Common myeloid progenitor, CD34-positive (primary cell): ENCODE data around the gene GTSE1.

Source experiments
- CTCF ChIA-PET: fragments of 350-600 bp; sonication (Branson Sonifier 250); formaldehyde crosslinking; loops from one replicate; lab custom pipeline; 2021; ENCODE audit warnings: antibody characterized with exemption; lab: Charles Lee
- POLR2A ChIA-PET: fragments of 350-600 bp; sonication (Branson Sonifier 250); formaldehyde crosslinking; loops from one replicate; lab custom pipeline; 2021; ENCODE audit warnings: antibody characterized with exemption; lab: Charles Lee
- DNase-seq, 3 donors: peaks; one replicate each; pipeline versions ENCODE4 v3.0.0 to v3.0.0-alpha.2; 2013
- H3K27ac ChIP-seq, 2 experiments: 1 replicate in 1 of 2; 2 replicates in 1 of 2; pipeline ENCODE4 v1.7.0; 2013; ENCODE audit warnings: inconsistent platforms in 2 of 2, low read length in 2 of 2, mild to moderate bottlenecking in 2 of 2, low read depth in 1 of 2, moderate library complexity in 1 of 2; ENCODE audit not compliant: severe bottlenecking in 2 of 2, insufficient read depth in 1 of 2, poor library complexity in 1 of 2
- H3K27me3 ChIP-seq, 5 experiments: replicated peaks in 2 of 5; 1 replicate in 3 of 5; 2 replicates in 2 of 5; pipeline versions ENCODE4 v1.6.1 to v1.7.0; 2013; ENCODE audit warnings: low read length in 4 of 5, mild to moderate bottlenecking in 2 of 5, moderate library complexity in 2 of 5, inconsistent platforms in 1 of 5; ENCODE audit not compliant: insufficient read depth in 5 of 5, control insufficient read depth in 4 of 5
- H3K36me3 ChIP-seq, 4 experiments: 1 replicate in 2 of 4; 2 replicates in 2 of 4; pipeline versions ENCODE4 v1.6.1 to v1.7.0; 2013; ENCODE audit warnings: low read length in 3 of 4, control low read depth in 1 of 4, mild to moderate bottlenecking in 1 of 4; ENCODE audit not compliant: control insufficient read depth in 4 of 4, insufficient read depth in 4 of 4
- H3K4me1 ChIP-seq, 4 experiments: 1 replicate in 3 of 4; 2 replicates in 1 of 4; pipeline versions ENCODE4 v1.6.1 to v1.7.1; 2013; ENCODE audit warnings: low read length in 3 of 4, mild to moderate bottlenecking in 3 of 4, control low read depth in 1 of 4, inconsistent platforms in 1 of 4, moderate library complexity in 1 of 4; ENCODE audit not compliant: control insufficient read depth in 4 of 4, insufficient read depth in 4 of 4; ENCODE audit errors: control extremely low read depth in 1 of 4
- H3K4me3 ChIP-seq, 7 experiments: 1 replicate in 4 of 7; 2 replicates in 3 of 7; pipeline versions ENCODE4 v1.5.1 to v1.7.0; 2013; ENCODE audit warnings: mild to moderate bottlenecking in 7 of 7, low read length in 6 of 7, moderate library complexity in 6 of 7, inconsistent platforms in 2 of 7, low read depth in 2 of 7, control low read depth in 1 of 7; ENCODE audit not compliant: insufficient read depth in 4 of 7, control insufficient read depth in 1 of 7; ENCODE audit errors: extremely low read depth in 1 of 7
- H3K9me3 ChIP-seq, 5 experiments: 1 replicate in 4 of 5; 2 replicates in 1 of 5; pipeline versions ENCODE4 v1.6.1 to v1.7.1; 2013; ENCODE audit warnings: low read length in 4 of 5, mild to moderate bottlenecking in 2 of 5, inconsistent platforms in 1 of 5, low read depth in 1 of 5, moderate library complexity in 1 of 5; ENCODE audit not compliant: control insufficient read depth in 4 of 5, insufficient read depth in 2 of 5; ENCODE audit errors: control extremely low read depth in 1 of 5
- WGBS: methylation state at CpG from one replicate; pipeline ENCODE4 v1.1.5; 2013; ENCODE audit not compliant: insufficient coverage; 5-methylcytosine and 5-hydroxymethylcytosine counted together

The GTSE1 gene

GRCh38 chr22:46335201-46336118, 38.8 kb downstream of the GTSE1 start, which contains the start of gene TRMU:
TRMU (plus strand) TSS chr22:46335714; CDS start chr22:46335765, 51 bp downstream.
- peak within 1 kb of the TSS; percentile 72 to 96 (median 92) for H3K4me3 ChIP-seq
- H3K27me3 ChIP-seq, result no peaks in the 10 kb centered on the region
- H3K9me3 ChIP-seq, result no peaks in the 10 kb centered on the region
- peaks cover 7 to 20% (median 14%) of the 10 kb centered on the region in 4 experiments for H3K4me1 ChIP-seq
- DNase-seq, result peak; percentile 63 to 85 (median 72)
- peaks cover 12 to 56% (median 34%) of the 10 kb centered on the region in 4 experiments for H3K36me3 ChIP-seq
- ChIA-PET POLR2A (interaction anchor here (0.6 to 0.7 kb wide), 2 partner anchors 206 to 221 kb away, joined by 3 read pairs; no protein-coding TSS in a partner anchor), CTCF (interaction anchor here (1.2 kb wide), 1 partner anchor 214 kb away, joined by 3 read pairs; no protein-coding TSS in a partner anchor)
- H3K27ac ChIP-seq, result peak within 1 kb of the TSS; percentile 50 to 86
- under 1% methylated on average over 64 of the region's 93 CpGs for WGBS

GRCh38 chr22:46336119-46337078, 39.7 kb downstream of the GTSE1 start:
- WGBS, result 12% methylated on average over 35 of the region's 42 CpGs
- DNase-seq, result peak in 1 of 3 donors; percentile 14
- H3K27me3 ChIP-seq, result no peaks in the 10 kb centered on the region
- ChIA-PET CTCF (no interaction called here), POLR2A (no interaction called here)
- peaks cover 14 to 55% (median 37%) of the 10 kb centered on the region in 4 experiments for H3K36me3 ChIP-seq
- H3K4me3 ChIP-seq, result peak overlapping the region; percentile 72 to 96 (median 92)
- H3K4me1 ChIP-seq, result peaks cover 7 to 20% (median 14%) of the 10 kb centered on the region in 4 experiments
- H3K9me3 ChIP-seq, result no peaks in the 10 kb centered on the region
- peak overlapping the region in 1 of 2 experiments; percentile 86 for H3K27ac ChIP-seq

GRCh38 chr22:46337870-46338269, 41.2 kb downstream of the GTSE1 start:
- H3K27me3 ChIP-seq, result no peaks in the 10 kb centered on the region
- WGBS, result 97% methylated on average over 7 of the region's 9 CpGs
- no peak overlapping the region for H3K4me3 ChIP-seq
- H3K4me1 ChIP-seq, result peaks cover 7 to 20% (median 14%) of the 10 kb centered on the region in 4 experiments
- no peaks in the 10 kb centered on the region for H3K9me3 ChIP-seq
- peaks cover 19 to 55% (median 40%) of the 10 kb centered on the region in 4 experiments for H3K36me3 ChIP-seq
- no peak for DNase-seq
- ChIA-PET POLR2A (no interaction called here), CTCF (no interaction called here)
- H3K27ac ChIP-seq, result no peak overlapping the region

GRCh38 chr22:46338636-46339035, 42.0 kb downstream of the GTSE1 start:
- H3K9me3 ChIP-seq, result no peaks in the 10 kb centered on the region
- no peak for DNase-seq
- CTCF ChIA-PET, result interaction anchor here (1.5 kb wide), 1 partner anchor 29 kb away, joined by 3 read pairs; no protein-coding TSS in a partner anchor
- POLR2A ChIA-PET, result interaction anchor here (1.0 kb wide), 1 partner anchor 42 kb away, joined by 3 read pairs; no protein-coding TSS in a partner anchor
- H3K36me3 ChIP-seq, result peaks cover 19 to 58% (median 45%) of the 10 kb centered on the region in 4 experiments
- H3K4me3 ChIP-seq, result no peak overlapping the region
- H3K27ac ChIP-seq, result no peak overlapping the region
- peaks cover 7 to 20% (median 14%) of the 10 kb centered on the region in 4 experiments for H3K4me1 ChIP-seq
- no peaks in the 10 kb centered on the region for H3K27me3 ChIP-seq
- WGBS, result 95% methylated on average over 6 of the region's 8 CpGs

GRCh38 chr22:46339956-46340355, 43.3 kb downstream of the GTSE1 start:
- Histone ChIP-seq H3K4me1 (peaks cover 7 to 17% (median 12%) of the 10 kb centered on the region in 4 experiments), H3K27ac (no peak overlapping the region), H3K36me3 (peaks cover 24 to 70% (median 53%) of the 10 kb centered on the region in 4 experiments), H3K27me3 (no peaks in the 10 kb centered on the region), H3K4me3 (no peak overlapping the region), H3K9me3 (no peaks in the 10 kb centered on the region)
- 96% methylated on average over 4 of the region's 5 CpGs for WGBS
- CTCF ChIA-PET, result interaction anchor here (1.3 to 1.5 kb wide), 3 partner anchors 19 to 202 kb away, joined by 3 to 4 read pairs (median 4); no protein-coding TSS in a partner anchor
- no peak for DNase-seq
- POLR2A ChIA-PET, result no interaction called here

GRCh38 chr22:46340676-46341075, 44.0 kb downstream of the GTSE1 start:
- DNase-seq, result no peak
- Histone ChIP-seq H3K9me3 (no peaks in the 10 kb centered on the region), H3K4me1 (peaks cover 7 to 14% (median 9%) of the 10 kb centered on the region in 4 experiments), H3K4me3 (no peak overlapping the region), H3K27ac (no peak overlapping the region), H3K36me3 (peaks cover 24 to 76% (median 58%) of the 10 kb centered on the region in 4 experiments), H3K27me3 (no peaks in the 10 kb centered on the region)
- 94% methylated on average over 11 of the region's 13 CpGs for whole genome bisulfite sequencing
- POLR2A ChIA-PET, result no interaction called here
- CTCF ChIA-PET, result interaction anchor here (0.6 to 1.3 kb wide), 3 partner anchors 19 to 202 kb away, joined by 3 to 4 read pairs (median 4); no protein-coding TSS in a partner anchor
